GM12878 (cell line): ENCODE data around the gene SCRN3.

Source experiments
- BRCA1 ChIP-seq: IDR thresholded peaks from 2 replicates; pipeline ENCODE4 v1.6.1; 2011; ENCODE audit warnings: low read depth, low read length, improper control_type of control experiment
- CBX5 ChIP-seq: sonication (generic); IDR thresholded peaks from 2 replicates; pipeline ENCODE4 v1.6.1; 2016; ENCODE audit warnings: low read depth, moderate library complexity, mild to moderate bottlenecking, inconsistent platforms
- CTCF ChIP-seq, 3 experiments: IDR thresholded peaks in 2 of 3; conservative IDR thresholded peaks in 1 of 3; 2 replicates each; pipeline ENCODE4 v1.5.1; 2011; ENCODE audit warnings: low read depth in 3 of 3, low read length in 3 of 3, mild to moderate bottlenecking in 3 of 3, control low read depth in 2 of 3, moderate library complexity in 2 of 3, inconsistent platforms in 1 of 3, mixed read lengths in 1 of 3; ENCODE audit not compliant: control insufficient read depth in 2 of 3, insufficient read depth in 1 of 3; ENCODE audit errors: extremely low read depth in 1 of 3
- IRF5 ChIP-seq: fragments of 450-650 bp; IDR thresholded peaks from 2 replicates; pipeline ENCODE4 v1.6.1; 2017; ENCODE audit warnings: borderline replicate concordance
- KDM1A ChIP-seq: fragments of 200-600 bp; sonication (generic); IDR thresholded peaks from 2 replicates; pipeline ENCODE4 v1.6.1; 2016; ENCODE audit warnings: borderline replicate concordance
- MEF2A ChIP-seq: IDR thresholded peaks from 2 replicates; pipeline ENCODE4 v1.6.1; 2011; ENCODE audit warnings: low read depth, mild to moderate bottlenecking, low read length, moderate library complexity; ENCODE audit not compliant: insufficient read depth
- POLR2AphosphoS5 ChIP-seq: IDR thresholded peaks from 2 replicates; pipeline ENCODE4 v1.6.1; 2011; ENCODE audit warnings: mild to moderate bottlenecking, low read length, inconsistent platforms
- RFX5 ChIP-seq: IDR thresholded peaks from 2 replicates; pipeline ENCODE4 v1.6.1; 2011; ENCODE audit warnings: low read depth, low read length, improper control_type of control experiment

GRCh38 chr2:174397773-174398172 is 2.2 kb downstream of the SCRN3 start:
- no peak for TF ChIP-seq IRF5
- TF ChIP-seq MEF2A, result no peak
- TF ChIP-seq POLR2AphosphoS5, result no peak
- TF ChIP-seq BRCA1, result no peak
- no peak for TF ChIP-seq RFX5
- no peak for TF ChIP-seq KDM1A
- TF ChIP-seq CBX5, result no peak
- no peak for TF ChIP-seq CTCF (IDR thresholded peaks at IDR 0.05 in 2 of 3, conservative IDR thresholded peaks at IDR 0.05 in 1 of 3; ENCODE audit: control insufficient read depth in 2 of 3, extremely low read depth in 1 of 3, insufficient read depth in 1 of 3, low read depth in 3 of 3, low read length in 3 of 3)
